Naive thymus-derived CD8-positive, alpha-beta T cell (primary cell): Measurements from ENCODE around the gene VPS36. TPM values are rescaled to one million over a fixed set of nuclear protein-coding genes. Genes with fewer than 3 reads are reported as not detected.

ENCODE experiments used
- ATAC-seq, 2 donors: fragments of 150-1000 bp; cut with Tn5 transposase in 1 of 2; sonication (Bioruptor Pico), chemical (Tn5 transposase) in 1 of 2; 1 replicate in 1 of 2; 2 replicates in 1 of 2; pipeline ENCODE4 v1.10.0; 2021; ENCODE audit warnings: mild to moderate bottlenecking in 2 of 2, moderate library complexity in 2 of 2
- POLR2A ChIA-PET: fragments of 350-600 bp; sonication (Branson Sonifier 250); formaldehyde crosslinking; loops from one replicate; lab custom pipeline; 2021; ENCODE audit warnings: antibody characterized with exemption; lab: Charles Lee
- DNase-seq, 10 donors: peaks; one replicate each; pipeline versions ENCODE4 v3.0.0 to v3.0.0-alpha.2; 2020 to 2022
- H3K27ac Mint-ChIP-seq, 10 donors: one replicate each; pipeline ENCODE4 v1.8.0; 2020 to 2022; ENCODE audit warnings: mild to moderate bottlenecking in 10 of 10, mixed read lengths in 10 of 10, moderate library complexity in 4 of 10, inconsistent platforms in 1 of 10
- H3K27me3 Mint-ChIP-seq, 5 donors: one replicate each; pipeline ENCODE4 v1.8.0; 2021 to 2022; ENCODE audit warnings: mixed read lengths in 5 of 5
- H3K36me3 Mint-ChIP-seq, 3 donors: one replicate each; pipeline ENCODE4 v1.8.0; 2020 to 2022; ENCODE audit warnings: mixed read lengths in 3 of 3, mild to moderate bottlenecking in 2 of 3, inconsistent platforms in 1 of 3
- H3K4me1 Mint-ChIP-seq, 4 donors: one replicate each; pipeline ENCODE4 v1.8.0; 2021 to 2022; ENCODE audit warnings: mixed read lengths in 4 of 4
- H3K4me3 Mint-ChIP-seq, 10 donors: one replicate each; pipeline ENCODE4 v1.8.0; 2020 to 2022; ENCODE audit warnings: mild to moderate bottlenecking in 10 of 10, mixed read lengths in 10 of 10, moderate library complexity in 6 of 10, inconsistent platforms in 1 of 10
- H3K9me3 Mint-ChIP-seq, 9 donors: one replicate each; pipeline ENCODE4 v1.8.0; 2020 to 2022; ENCODE audit warnings: mixed read lengths in 9 of 9, mild to moderate bottlenecking in 3 of 9, inconsistent platforms in 1 of 9, moderate library complexity in 1 of 9
- polyA plus RNA-seq, 3 donors: library from polyadenylated mRNA; unstranded; fragments of 300-500 nt; fragmentation: Illumina TruSeq; gene quantifications; one replicate each; pipeline ENCODE4 v1.2.3, GENCODE V29; 2021
- total RNA-seq, 8 experiments: library from RNA in 2 of 8; stranded (reverse) in 2 of 8; gene quantifications; one replicate each; pipeline ENCODE4 v1.2.3 and lab custom pipeline; 2021 to 2026

The VPS36 gene
- total and polyA plus RNA-seq, 5 experiments from 2014 or later, result 33.2 to 65.4 (median 38.2) TPM

GRCh38 chr13:52366291-52366690 is 84.1 kb downstream of the VPS36 start:
- POLR2A ChIA-PET, result no interaction called here
- Mint-ChIP-seq H3K4me3 (no peak overlapping the region), H3K27ac (no peak overlapping the region), H3K4me1 (no peaks in the 10 kb centered on the region), H3K36me3 (peaks cover 0 to 7% (median 0%) of the 10 kb centered on the region in 3 donors), H3K9me3 (no peaks in the 10 kb centered on the region), H3K27me3 (peaks cover 1 to 14% (median 8%) of the 10 kb centered on the region in 5 donors)
- no peak for DNase-seq
- ATAC-seq, result no peak

Other genes with a start within 250 kb of the VPS36 start
- gene THSD1, start 44.5 kb downstream of the VPS36 start, total RNA-seq, result 1 to 10 TPM in 1 of 2 experiments, under 1 TPM in 1; 0.60 to 1.1 TPM
- under 1 TPM in 1 of 3 donors, not detected in 2; 0.23 TPM for gene THSD1, start 44.5 kb downstream of the VPS36 start, polyA plus RNA-seq
- gene CKAP2, start 4.8 kb upstream of the VPS36 start, total RNA-seq, result 10 to 100 TPM in 1 of 2 experiments, 1 to 10 TPM in 1; 10.0 to 15.2 TPM
- gene CKAP2, start 4.8 kb upstream of the VPS36 start, polyA plus RNA-seq, result 1 to 10 TPM; 8.3 to 9.8 (median 8.7) TPM
- gene HNRNPA1L2, start 191.8 kb upstream of the VPS36 start, total RNA-seq, result 10 to 100 TPM; 18.1 to 19.2 TPM
- 10 to 100 TPM in 1 of 3 donors, 1 to 10 TPM in 2; 6.5 to 11.3 (median 8.7) TPM for gene HNRNPA1L2, start 191.8 kb upstream of the VPS36 start, polyA plus RNA-seq
- gene SUGT1, start 202.2 kb upstream of the VPS36 start, total RNA-seq, result 10 to 100 TPM; 38.7 to 45.4 TPM
- 10 to 100 TPM; 50.4 to 53.1 (median 51.3) TPM for gene SUGT1, start 202.2 kb upstream of the VPS36 start, polyA plus RNA-seq